ENCODE results near the gene MYO1D. TPM values are rescaled to one million over a fixed set of nuclear protein-coding genes. Genes with fewer than 3 reads are reported as not detected.

Gene MYO1D
- total RNA-seq, 3 donors from 2014 or later, result 166 to 495 (median 256) TPM

- no peak overlapping the region for H3K4me3 ChIP-seq
- TF ChIP-seq CTCF (IDR thresholded peaks at IDR 0.05), result no peak
- no peaks in the 10 kb centered on the region for H3K9me3 ChIP-seq
- DNase-seq (no peak), ATAC-seq (no peak)
- H3K36me3 ChIP-seq (ENCODE audit: low read depth), result peaks cover 4% of the 10 kb centered on the region
- intact Hi-C loops (cut with DNase I, micrococcal nuclease), result no loop called here
- H3K4me1 ChIP-seq (ENCODE audit: low read depth), result no peaks in the 10 kb centered on the region
Measured at GRCh38 chr17:32731556-32732295, 145.2 kb downstream of the MYO1D start.

GRCh38 chr17:32727681-32728080 is 149.2 kb downstream of the MYO1D start:
- Histone ChIP-seq H3K9me3 (no peaks in the 10 kb centered on the region), H3K36me3 (ENCODE audit: low read depth) (no peaks in the 10 kb centered on the region), H3K4me3 (no peak overlapping the region), H3K4me1 (ENCODE audit: low read depth) (no peaks in the 10 kb centered on the region)
- DNase-seq, result no peak
- no peak for ATAC-seq
- no peak for TF ChIP-seq CTCF (IDR thresholded peaks at IDR 0.05)
- intact Hi-C loops (cut with DNase I, micrococcal nuclease), result no loop called here

GRCh38 chr17:32725697-32726096 is 151.2 kb downstream of the MYO1D start:
- ATAC-seq, result no peak
- no peaks in the 10 kb centered on the region for H3K4me1 ChIP-seq (ENCODE audit: low read depth)
- intact Hi-C loops (cut with DNase I, micrococcal nuclease), result no loop called here
- TF ChIP-seq CTCF (IDR thresholded peaks at IDR 0.05), result no peak
- H3K36me3 ChIP-seq (ENCODE audit: low read depth), result no peaks in the 10 kb centered on the region
- DNase-seq, result no peak
- no peak overlapping the region for H3K4me3 ChIP-seq
- no peaks in the 10 kb centered on the region for H3K9me3 ChIP-seq

GRCh38 chr17:32723310-32723955 is 153.5 kb downstream of the MYO1D start:
- Histone ChIP-seq H3K36me3 (ENCODE audit: low read depth) (no peaks in the 10 kb centered on the region), H3K9me3 (no peaks in the 10 kb centered on the region), H3K4me3 (no peak overlapping the region), H3K4me1 (ENCODE audit: low read depth) (no peaks in the 10 kb centered on the region)
- intact Hi-C loops (cut with DNase I, micrococcal nuclease), result no loop called here
- DNase-seq, result no peak
- no peak for ATAC-seq
- TF ChIP-seq CTCF (IDR thresholded peaks at IDR 0.05), result no peak

- H3K4me3 ChIP-seq, result no peak overlapping the region
- no peaks in the 10 kb centered on the region for H3K4me1 ChIP-seq (ENCODE audit: low read depth)
- no peaks in the 10 kb centered on the region for H3K36me3 ChIP-seq (ENCODE audit: low read depth)
- intact Hi-C loops (cut with DNase I, micrococcal nuclease), result no loop called here
- no peak for TF ChIP-seq CTCF (IDR thresholded peaks at IDR 0.05)
- H3K9me3 ChIP-seq, result no peaks in the 10 kb centered on the region
- no peak for DNase-seq
- no peak for ATAC-seq
Measured at GRCh38 chr17:32722733-32723132, 154.2 kb downstream of the MYO1D start.
